HepG2 (cell line): Measurements from ENCODE around the gene PA2G4. TPM values are rescaled to one million over a fixed set of nuclear protein-coding genes. Genes with fewer than 3 reads are reported as not detected.
A peak's percentile ranks its signal among the peaks of the same experiment; 100 is the strongest.

Experiments
- CHD2 ChIP-seq: IDR thresholded peaks from 2 replicates; pipeline ENCODE4 v1.6.1; 2011; ENCODE audit warnings: low read depth, low read length, improper control_type of control experiment
- DNMT1 ChIP-seq: sonication (generic); formaldehyde crosslinking; IDR thresholded peaks from 2 replicates; pipeline ENCODE4 v1.5.1; 2020; ENCODE audit warnings: mild to moderate bottlenecking, missing genetic modification reagents
- ETV6 ChIP-seq: sonication (generic); formaldehyde crosslinking; conservative IDR thresholded peaks from 2 replicates; pipeline ENCODE4 v1.4.0; 2020; ENCODE audit warnings: missing genetic modification reagents
- FOXO4 ChIP-seq: sonication (generic); formaldehyde crosslinking; conservative IDR thresholded peaks from 2 replicates; pipeline ENCODE4 v1.8.1; 2023; ENCODE audit warnings: missing genetic modification reagents
- GPBP1L1 ChIP-seq: sonication (generic); formaldehyde crosslinking; IDR thresholded peaks from 2 replicates; pipeline ENCODE4 v1.5.0; 2020; ENCODE audit warnings: mild to moderate bottlenecking, missing genetic modification reagents
- KDM2A ChIP-seq: sonication (generic); formaldehyde crosslinking; IDR thresholded peaks from 2 replicates; pipeline ENCODE4 v1.4.0; 2020; ENCODE audit warnings: low read depth, missing genetic modification reagents, borderline replicate concordance
- NCOA1 ChIP-seq: sonication (generic); formaldehyde crosslinking; IDR thresholded peaks from 2 replicates; pipeline ENCODE4 v1.9.0; 2021; ENCODE audit warnings: missing genetic modification reagents
- PCBP1 ChIP-seq: fragments of 200-400 bp; formaldehyde crosslinking; IDR thresholded peaks from 2 replicates; pipeline ENCODE4 v1.6.1; 2017; ENCODE audit warnings: mild to moderate bottlenecking, low read depth, low read length, borderline replicate concordance
- RFX3 ChIP-seq: IDR thresholded peaks from 2 replicates; pipeline ENCODE4 v1.6.1; 2016; ENCODE audit warnings: missing biosample characterization, missing genetic modification reagents
- RXRB ChIP-seq: IDR thresholded peaks from 2 replicates; pipeline ENCODE4 v1.6.1; 2016; ENCODE audit warnings: borderline replicate concordance, missing genetic modification reagents, missing compliant biosample characterization
- SRSF1 ChIP-seq: fragments of 200-400 bp; formaldehyde crosslinking; optimal IDR thresholded peaks from 2 replicates; pipeline ENCODE3; 2017; ENCODE audit warnings: mild to moderate bottlenecking, low read depth, low read length, moderate library complexity
- SUZ12 ChIP-seq: fragments of 150-350 bp; IDR thresholded peaks from 2 replicates; pipeline ENCODE4 v1.6.1; 2014; ENCODE audit warnings: low read depth, low read length
- TFDP2 ChIP-seq: sonication (generic); formaldehyde crosslinking; IDR thresholded peaks from 2 replicates; pipeline ENCODE4 v1.4.0; 2020; ENCODE audit warnings: missing genetic modification reagents
- TGIF2 ChIP-seq: IDR thresholded peaks from 2 replicates; pipeline ENCODE4 v1.6.1; 2016; ENCODE audit warnings: control low read depth, missing compliant biosample characterization
- YEATS4 ChIP-seq: sonication (generic); formaldehyde crosslinking; IDR thresholded peaks from 2 replicates; pipeline ENCODE4 v1.4.0; 2020; ENCODE audit warnings: missing genetic modification reagents, borderline replicate concordance
- ZFAT ChIP-seq: sonication (generic); formaldehyde crosslinking; conservative IDR thresholded peaks from 2 replicates; pipeline ENCODE4 v1.8.1; 2023; ENCODE audit warnings: missing genetic modification reagents, inconsistent platforms
- ZFP36L1 ChIP-seq: sonication (generic); formaldehyde crosslinking; IDR thresholded peaks from 2 replicates; pipeline ENCODE4 v1.8.0; 2022; ENCODE audit warnings: mild to moderate bottlenecking, missing genetic modification reagents, moderate library complexity
- ZNF136 ChIP-seq: sonication (generic); formaldehyde crosslinking; IDR thresholded peaks from 2 replicates; pipeline ENCODE4 v1.8.1; 2022; ENCODE audit warnings: low read depth, mild to moderate bottlenecking, moderate library complexity, missing genetic modification reagents
- ZNF292 ChIP-seq: sonication (generic); formaldehyde crosslinking; IDR thresholded peaks from 2 replicates; pipeline ENCODE4 v1.8.1; 2022; ENCODE audit warnings: mild to moderate bottlenecking, low read depth, missing genetic modification reagents, borderline replicate concordance
- ZNF326 ChIP-seq: sonication (generic); formaldehyde crosslinking; IDR thresholded peaks from 2 replicates; pipeline ENCODE4 v1.4.0; 2020; ENCODE audit warnings: missing genetic modification reagents, borderline replicate concordance
- ZNF354B ChIP-seq: sonication (generic); formaldehyde crosslinking; IDR thresholded peaks from 2 replicates; pipeline ENCODE4 v1.8.0; 2022; ENCODE audit warnings: mild to moderate bottlenecking, missing genetic modification reagents
- ZNF382 ChIP-seq: sonication (generic); formaldehyde crosslinking; IDR thresholded peaks from 2 replicates; pipeline ENCODE4 v1.5.0; 2020; ENCODE audit warnings: missing genetic modification reagents, mild to moderate bottlenecking, borderline replicate concordance
- ZNF746 ChIP-seq: sonication (generic); formaldehyde crosslinking; IDR thresholded peaks from 2 replicates; pipeline ENCODE4 v1.8.0; 2022; ENCODE audit warnings: mild to moderate bottlenecking, missing genetic modification reagents
- ZNF773 ChIP-seq: sonication (generic); formaldehyde crosslinking; IDR thresholded peaks from 2 replicates; pipeline ENCODE4 v1.4.0; 2020; ENCODE audit warnings: missing genetic modification reagents, borderline replicate concordance
- ZNF879 ChIP-seq: sonication (generic); formaldehyde crosslinking; IDR thresholded peaks from 2 replicates; pipeline ENCODE4 v1.8.1; 2023; ENCODE audit warnings: missing genetic modification reagents
- ZSCAN5A ChIP-seq: sonication (generic); formaldehyde crosslinking; IDR thresholded peaks from 2 replicates; pipeline ENCODE4 v1.8.0; 2022; ENCODE audit warnings: mild to moderate bottlenecking, missing genetic modification reagents, borderline replicate concordance
- polyA plus RNA-seq, 8 experiments: library from polyadenylated mRNA; depleted of rRNA in 3 of 8; stranded (reverse) in 7 of 8; unstranded in 1 of 8; fragments of >200 nt; fragmentation: Illumina TruSeq in 4 of 8; extraction: Trizol in 4 of 8; gene quantifications; 2 replicates each; pipeline versions ENCODE4 v1.2.1 to v1.2.3, GENCODE V29; 2011 to 2016; ENCODE audit warnings: low read depth in 4 of 8, missing spikeins in 1 of 8, mixed read lengths in 1 of 8; ENCODE audit not compliant: insufficient read depth in 1 of 8
- total RNA-seq, 5 experiments: library from RNA; depleted of rRNA; stranded (reverse); fragments of >200 nt; fragmentation: Illumina TruSeq; extraction: Trizol; gene quantifications; 2 replicates each; pipeline ENCODE4 v1.2.3, GENCODE V29; 2016; ENCODE audit warnings: low read depth in 1 of 5

PA2G4 gene
- total and polyA plus RNA-seq, 2 of the 13 experiments (the other 11 are each of a cell fraction or from before 2014, with no cell fraction given): 147 to 240 TPM

GRCh38 chr12:56116267-56117081 lies 12.1 kb downstream of the PA2G4 start, which contains the start of gene RPL41 (continued):
- TF ChIP-seq FOXO4: no peak
- peak; percentile 89 for TF ChIP-seq YEATS4
- no peak for TF ChIP-seq PCBP1
- peak; percentile 81; the same call in 1 of the 2 replicates for TF ChIP-seq NCOA1
- TF ChIP-seq ZNF326 (CRISPR knock-in tag): no peak
- peak; percentile 51; the same call in 1 of the 2 replicates for TF ChIP-seq RXRB (CRISPR knock-in tag)
- no peak for TF ChIP-seq GPBP1L1 (CRISPR knock-in tag)
- TF ChIP-seq ZNF136 (CRISPR knock-in tag): no peak
- TF ChIP-seq ETV6: peak; percentile 84; the same call in 1 of the 2 replicates
- TF ChIP-seq SUZ12: peak; percentile 46; the same call in 1 of the 2 replicates
- TF ChIP-seq CHD2: no peak
- peak; percentile 82; the same call in 1 of the 2 replicates for TF ChIP-seq ZFP36L1
- peak; percentile 32; the same call in 1 of the 2 replicates for TF ChIP-seq ZNF746 (CRISPR knock-in tag)
- TF ChIP-seq RFX3 (CRISPR knock-in tag): no peak
- no peak for TF ChIP-seq ZNF879
- peak; percentile 66; the same call in 1 of the 2 replicates for TF ChIP-seq KDM2A
- no peak for TF ChIP-seq ZSCAN5A (CRISPR knock-in tag)
- peak; percentile 88; the same call in 1 of the 2 replicates for TF ChIP-seq TGIF2 (CRISPR knock-in tag)
- TF ChIP-seq SRSF1: no peak
- TF ChIP-seq DNMT1 (CRISPR knock-in tag): no peak
- no peak for TF ChIP-seq ZNF354B (CRISPR knock-in tag)
- TF ChIP-seq TFDP2: peak; percentile 79
- no peak for TF ChIP-seq ZNF292 (CRISPR knock-in tag)
- no peak for TF ChIP-seq ZNF382 (CRISPR knock-in tag)
- no peak for TF ChIP-seq ZFAT
- no peak for TF ChIP-seq ZNF773 (CRISPR knock-in tag)
